Activated T-helper 1 cell treated with anti-CD3 and anti-CD28 coated beads, Interleukin-2, amount 50 U/mL, for 16 hours (primary cell): ENCODE measurements around the gene OXER1.
"Not testable (repeated sequence)": the region's sequence is repeated elsewhere in the genome, so short reads cannot be mapped to it uniquely, and the experiment has no call there.

Experiments used
- DNase-seq, 2 donors: peaks; one replicate each; pipeline ENCODE4 v3.0.0-alpha.2; 2020; ENCODE audit warnings: low read depth in 1 of 2, low spot score in 1 of 2

Gene OXER1

DNA sequence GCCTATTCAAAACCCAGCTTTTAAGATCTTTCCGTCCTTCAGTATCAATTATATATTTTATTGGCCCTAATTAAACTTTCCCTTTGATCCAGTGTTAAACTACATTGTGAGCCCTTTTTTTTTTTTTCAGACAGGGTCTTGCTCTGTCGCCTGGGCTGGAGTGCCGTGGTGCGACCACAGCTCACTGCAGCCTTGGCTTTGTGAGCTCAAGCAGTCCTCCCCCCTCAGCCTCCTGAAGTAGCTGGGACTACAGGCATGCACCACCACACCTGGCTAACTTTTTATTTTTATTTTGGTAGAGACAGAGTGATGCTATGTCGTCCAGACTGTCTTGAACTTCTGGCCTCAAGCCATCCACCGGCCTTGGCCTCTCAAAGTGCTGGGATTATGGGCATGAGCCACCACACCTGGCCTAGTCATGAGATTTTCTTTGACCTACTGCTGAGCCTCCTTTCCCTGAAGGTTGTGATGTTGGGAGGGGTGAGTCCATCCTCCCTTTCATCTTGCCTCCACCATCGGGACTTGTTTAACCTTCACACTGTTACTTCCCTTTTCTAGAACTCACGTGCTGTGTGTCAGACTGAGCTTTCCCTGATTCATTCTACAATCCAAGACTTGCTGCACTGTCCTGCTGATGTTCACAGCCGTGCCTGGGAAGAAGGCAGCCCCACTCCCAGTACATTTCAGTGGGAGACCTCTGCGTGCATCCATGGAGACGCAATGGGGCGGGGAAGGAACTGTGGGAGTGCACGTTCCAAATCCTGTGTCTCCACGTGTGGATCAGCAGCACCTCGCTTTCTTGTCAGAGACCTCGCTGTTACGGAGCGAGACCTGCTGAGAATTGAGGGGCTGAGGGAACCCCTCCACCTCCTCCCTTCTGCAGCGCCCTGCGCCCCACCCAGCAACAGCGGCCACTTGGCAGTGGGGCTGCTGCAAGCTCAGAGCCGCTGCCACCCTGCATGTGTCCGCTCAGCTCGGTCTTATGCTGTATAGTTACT is 10.8 kb downstream of the OXER1 start:
- no peak for DNase-seq

DNA sequence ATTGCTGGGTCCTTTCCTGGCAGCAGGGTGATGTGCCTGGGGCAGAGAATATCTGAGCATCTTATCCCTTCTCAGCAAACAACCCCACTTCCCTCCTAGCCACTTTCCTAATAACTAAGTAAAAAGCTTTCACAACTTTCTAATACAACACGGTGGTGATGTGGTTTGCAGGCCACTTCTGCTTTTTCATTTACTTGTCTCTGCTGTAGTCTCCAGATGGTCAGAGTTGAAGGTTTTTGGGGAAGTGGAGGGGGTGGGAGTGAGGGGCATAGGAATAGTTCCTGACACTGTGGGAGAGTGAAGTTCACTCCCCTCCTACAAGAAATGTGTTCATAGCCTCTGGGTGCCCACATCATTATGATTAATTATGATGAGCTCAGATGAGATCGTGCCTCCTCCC is 11.6 kb downstream of the OXER1 start:
- DNase-seq: no peak

DNA sequence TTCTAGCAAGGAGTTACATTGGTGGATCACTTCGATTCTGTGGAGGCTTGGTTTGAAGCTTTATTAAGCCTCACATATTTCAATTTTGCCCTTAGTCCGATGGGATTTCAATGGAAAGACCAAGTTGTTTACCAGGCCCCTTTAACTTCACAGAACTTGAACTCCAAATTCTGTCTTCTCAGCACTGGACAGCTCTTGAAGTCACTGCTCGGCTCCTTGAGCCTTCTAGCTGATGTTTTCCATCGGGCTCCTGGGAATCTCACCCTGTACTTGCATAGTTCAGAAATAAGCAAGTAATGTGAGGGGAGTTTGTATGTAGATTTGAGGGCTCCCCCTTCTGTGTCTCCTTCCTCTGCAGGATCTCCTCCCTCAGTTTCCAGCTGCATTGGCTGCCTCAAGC is 15.1 kb downstream of the OXER1 start:
- DNase-seq: no peak

DNA sequence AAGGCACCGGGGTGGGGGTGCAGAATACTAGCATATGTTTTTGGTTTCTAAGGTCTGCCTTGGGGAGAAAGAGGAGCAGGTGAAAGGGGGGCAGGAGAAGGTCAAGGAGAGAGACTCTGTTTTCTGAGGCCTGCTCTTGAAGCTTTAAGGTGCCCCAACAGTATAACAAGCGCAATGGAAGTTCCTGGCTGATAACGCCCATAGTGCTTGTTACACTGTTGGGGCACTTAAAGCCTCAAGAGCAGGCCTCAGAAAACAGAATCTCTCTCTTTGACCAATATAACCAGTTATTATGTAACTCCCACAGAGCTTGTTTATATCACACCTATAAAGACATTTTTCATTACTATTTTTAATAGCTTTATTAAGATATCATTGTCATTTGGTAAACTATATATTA is 16.5 kb downstream of the OXER1 start:
- no peak for DNase-seq

DNA sequence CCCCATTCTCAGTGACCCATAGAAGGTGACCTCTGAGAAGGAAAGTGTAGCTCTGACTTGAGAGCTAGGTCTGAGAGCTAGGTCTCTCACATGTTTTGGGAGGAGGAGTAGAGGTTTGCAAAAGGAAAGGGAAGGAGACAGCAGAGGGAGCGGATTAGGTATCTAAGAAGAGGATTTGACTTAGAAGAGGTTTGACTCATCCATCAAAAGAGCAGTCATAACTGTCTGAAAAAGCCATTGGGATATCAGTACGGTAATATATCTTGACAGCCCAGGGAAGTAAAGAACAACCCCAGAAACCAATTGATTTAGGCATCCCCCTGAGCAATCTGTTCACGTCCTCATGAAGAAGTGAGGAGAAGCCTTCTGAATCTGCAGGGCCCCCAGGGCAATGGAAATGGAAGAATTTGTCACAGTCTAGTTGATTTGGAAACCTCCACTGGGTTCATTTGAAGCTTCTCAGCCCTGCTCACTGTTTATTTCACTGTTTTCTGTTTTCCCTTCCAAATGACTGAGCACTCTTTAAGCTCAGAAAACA is 19.3 kb downstream of the OXER1 start:
- DNase-seq: no peak

DNA sequence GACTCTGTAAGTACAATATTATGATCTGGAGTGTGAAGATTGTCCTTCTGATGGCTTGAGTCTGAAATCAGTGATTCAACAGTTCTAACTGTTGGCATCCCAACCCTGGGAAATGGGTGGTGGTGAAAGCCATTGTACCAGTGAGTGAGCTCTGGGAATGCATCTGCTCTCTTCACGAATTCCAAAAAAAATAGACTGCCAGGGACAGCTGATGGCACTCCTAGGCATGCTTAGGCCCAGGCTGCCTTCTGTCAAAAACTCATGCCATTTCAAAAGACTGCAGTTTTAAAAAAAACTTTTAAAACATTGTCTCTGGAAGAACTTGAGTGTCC is 20.3 kb downstream of the OXER1 start:
- DNase-seq: no peak

DNA sequence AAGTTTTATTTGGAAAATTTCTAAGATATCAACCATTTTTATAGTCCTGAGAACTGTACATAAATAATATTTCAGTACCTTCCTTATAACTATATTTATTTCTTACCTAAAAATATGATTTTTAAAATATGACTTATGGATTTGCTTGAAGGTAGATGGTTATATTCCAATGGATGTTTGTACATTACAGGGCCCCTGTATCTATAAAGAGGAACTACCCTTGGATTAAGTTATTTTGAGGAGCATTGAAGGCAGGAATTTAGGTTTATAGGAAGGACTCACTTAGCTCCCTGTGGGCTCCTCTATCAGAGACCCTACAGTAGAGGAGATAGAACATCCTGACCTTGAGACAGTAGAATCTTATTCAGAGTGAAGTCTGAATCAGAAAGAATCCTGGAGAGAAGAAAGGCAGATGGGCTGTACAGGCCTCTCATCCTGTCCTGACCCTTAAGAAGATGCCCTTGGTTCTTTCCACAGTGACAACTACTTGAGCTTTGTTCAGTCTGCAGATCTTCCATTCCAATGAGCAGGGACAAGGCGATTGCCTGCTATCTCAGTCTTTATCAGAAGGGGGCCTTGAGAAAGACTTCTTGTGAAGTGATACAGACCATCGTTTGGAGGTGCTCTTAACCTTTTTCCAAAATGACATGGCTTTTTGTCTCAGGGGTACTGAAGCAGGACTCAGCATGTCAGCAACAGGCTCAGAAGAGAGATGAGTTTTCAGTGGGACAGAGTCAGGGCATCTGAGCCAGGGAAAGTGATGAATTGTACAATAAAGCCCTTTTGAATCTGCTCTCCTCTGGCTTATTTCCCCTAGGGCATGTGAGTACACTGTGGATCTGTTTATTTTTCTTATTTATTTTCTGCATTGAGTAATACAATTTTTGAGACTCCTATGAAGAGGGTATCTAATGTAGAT is 20.9 kb downstream of the OXER1 start:
- DNase-seq: no peak

DNA sequence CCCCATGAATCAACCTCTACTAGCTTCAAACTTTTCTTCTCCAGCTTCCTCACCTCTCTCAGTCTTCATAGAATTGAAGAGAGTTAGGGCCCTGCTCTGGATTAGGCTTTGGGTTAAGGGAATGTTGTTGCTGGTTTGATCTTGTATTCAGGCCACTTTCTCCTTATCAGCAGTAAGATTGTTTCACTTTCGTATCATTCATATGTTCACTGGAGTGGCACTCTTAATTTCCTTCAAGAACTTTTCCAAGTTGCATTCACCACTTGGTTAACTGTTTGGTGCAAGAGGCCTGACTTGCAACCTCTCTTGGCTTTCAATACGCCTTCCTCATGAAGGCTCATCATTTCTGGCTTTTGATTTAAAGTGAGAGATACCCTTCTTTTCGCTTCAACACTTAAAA is 22.8 kb downstream of the OXER1 start:
- no peak for DNase-seq

DNA sequence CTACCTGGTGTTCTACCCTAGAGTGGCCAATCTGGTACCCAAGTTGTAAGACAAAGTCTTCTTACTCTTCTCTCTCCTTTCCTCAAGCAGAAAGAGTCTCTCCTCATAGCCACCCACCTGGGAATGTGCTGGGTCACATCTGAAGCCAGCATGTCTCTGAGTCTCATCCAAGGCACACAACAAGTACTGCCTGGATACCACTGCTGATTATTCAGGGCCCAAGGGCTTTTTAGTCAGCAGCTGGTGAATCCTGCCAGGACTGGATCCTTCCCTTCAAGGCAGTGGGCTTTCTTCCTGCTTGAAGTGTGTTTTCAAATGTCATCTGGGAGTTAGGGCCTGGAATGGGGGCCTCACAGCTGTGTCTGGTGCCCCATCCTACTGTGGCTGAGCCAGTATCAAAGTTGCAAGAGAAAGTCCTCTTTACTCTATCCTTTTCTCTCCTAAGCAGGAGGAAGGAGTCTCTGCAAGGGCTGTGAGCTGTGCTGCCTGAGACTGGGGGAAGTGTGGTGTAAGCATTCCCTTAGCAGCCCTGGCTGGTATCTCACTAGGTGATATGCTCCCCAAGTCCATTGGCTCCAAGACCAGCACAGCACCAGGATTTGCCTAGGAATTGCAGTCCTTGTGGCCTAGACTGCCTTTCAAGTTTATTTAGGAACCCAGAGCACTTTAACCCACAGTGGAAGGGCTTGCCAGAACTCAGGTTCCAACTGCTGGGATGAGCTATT is 27.2 kb downstream of the OXER1 start:
- no peak for DNase-seq

DNA sequence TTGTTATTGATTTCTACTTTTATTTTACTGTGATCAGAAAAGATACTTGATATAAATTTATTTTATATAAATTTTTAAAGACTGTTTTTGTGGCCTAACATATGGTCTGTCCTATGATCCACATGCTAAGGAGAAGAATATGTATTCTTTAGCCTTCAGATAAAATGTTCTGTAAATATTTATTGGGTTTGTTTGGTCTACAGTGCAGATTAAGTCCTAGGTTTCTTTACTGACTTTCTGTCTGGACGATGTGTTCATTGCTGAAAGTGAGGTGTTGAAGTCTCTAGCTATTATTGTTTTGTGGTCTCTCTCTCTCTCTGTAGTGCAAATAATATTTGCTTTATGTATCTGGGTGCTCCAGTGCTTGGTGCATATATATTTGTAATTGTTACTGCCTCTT is 30.1 kb downstream of the OXER1 start:
- no peak for DNase-seq

DNA sequence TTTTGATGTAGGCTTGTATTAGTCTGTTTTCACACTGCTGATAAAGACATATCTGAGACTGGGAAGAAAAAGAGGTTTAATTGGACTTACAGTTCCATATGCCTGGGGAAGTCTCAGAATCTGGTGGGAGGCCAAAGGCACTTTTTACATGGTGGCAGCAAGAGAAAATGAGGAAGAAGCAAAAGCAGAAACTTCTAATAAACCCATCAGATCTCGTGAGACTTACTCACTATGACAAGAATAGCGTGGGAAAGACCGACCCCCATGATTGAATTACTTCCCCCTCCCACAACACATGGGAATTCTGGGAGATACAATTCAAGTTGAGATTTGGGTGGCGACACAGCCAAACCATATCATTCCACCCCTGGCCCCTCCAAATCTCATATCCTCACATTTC is 32.6 kb downstream of the OXER1 start:
- not testable (repeated sequence) for DNase-seq

DNA sequence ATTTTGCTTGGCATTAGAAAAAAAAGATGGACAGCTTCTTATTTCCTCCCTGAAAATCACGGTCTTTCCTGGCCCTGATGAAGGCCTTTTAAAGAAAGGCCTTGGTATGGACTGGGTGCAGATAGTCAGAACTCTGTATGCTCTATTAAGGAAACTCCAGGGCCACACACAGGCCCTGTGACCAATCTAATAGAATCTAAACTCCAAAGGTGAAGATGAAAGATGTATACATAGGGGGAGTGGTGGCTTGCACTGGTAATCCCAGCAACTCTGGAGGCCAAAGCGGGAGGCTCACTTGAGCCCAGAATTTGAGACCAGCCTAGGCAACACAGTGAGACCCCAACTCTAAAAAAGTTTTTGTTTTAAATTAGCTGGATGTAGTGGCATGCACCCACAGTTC is 37.3 kb downstream of the OXER1 start:
- no peak for DNase-seq

DNA sequence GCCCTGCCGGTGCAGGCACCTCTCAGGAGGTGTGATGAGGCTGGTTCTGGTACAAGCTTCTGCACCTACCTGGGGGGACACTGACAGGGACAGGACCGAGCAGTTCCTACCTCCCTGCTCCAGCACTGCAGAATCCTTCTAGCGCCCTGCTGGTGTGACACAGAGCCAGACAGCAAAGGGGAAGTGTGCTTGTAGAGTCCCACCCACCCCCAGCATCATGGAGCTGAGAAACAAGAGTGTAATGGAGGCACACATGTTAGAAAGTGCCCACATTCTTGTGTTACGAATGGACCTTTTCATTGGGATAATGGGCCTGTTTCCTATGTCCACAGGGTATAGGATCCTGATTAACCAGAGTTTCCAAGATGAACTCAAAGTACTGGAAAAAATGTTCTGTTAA is 38.3 kb downstream of the OXER1 start:
- DNase-seq: no peak

DNA sequence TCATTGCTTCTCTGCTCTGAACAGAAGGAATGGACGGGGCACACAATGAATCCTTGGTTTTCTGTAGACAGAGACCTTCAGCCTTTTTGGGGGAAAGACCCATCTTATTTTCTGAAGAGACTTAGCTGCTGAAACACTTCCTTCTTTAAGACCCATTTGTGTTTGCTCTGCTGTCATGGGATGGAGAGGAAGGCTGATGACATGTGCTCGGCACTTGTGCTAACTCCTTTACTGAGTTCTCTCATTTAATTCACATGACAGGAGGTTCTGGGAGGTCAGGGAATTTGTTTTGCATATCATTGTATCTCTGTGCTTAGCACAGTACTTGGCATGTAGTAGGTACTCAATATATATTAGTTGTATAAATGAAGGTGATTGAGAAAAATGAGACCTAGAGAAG is 39.0 kb downstream of the OXER1 start:
- DNase-seq: no peak

DNA sequence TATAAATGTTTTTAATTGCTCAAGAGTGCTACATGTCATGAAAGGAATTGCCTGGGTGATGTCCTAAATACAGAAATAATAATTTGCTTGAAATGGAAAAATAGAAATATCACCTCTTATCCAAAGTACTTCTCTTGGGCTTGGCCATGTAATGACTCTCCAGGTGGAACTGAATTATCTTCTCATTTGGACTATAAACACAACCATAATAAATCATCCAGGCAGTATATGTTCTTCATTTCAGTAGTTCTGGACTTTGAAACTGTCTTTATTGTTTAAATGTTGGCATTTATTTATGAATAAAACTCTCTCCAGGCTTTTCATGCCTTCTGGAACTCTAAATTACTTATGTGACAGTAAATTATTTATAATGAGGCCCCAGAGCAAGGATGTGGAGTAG is 40.5 kb downstream of the OXER1 start:
- DNase-seq: no peak

DNA sequence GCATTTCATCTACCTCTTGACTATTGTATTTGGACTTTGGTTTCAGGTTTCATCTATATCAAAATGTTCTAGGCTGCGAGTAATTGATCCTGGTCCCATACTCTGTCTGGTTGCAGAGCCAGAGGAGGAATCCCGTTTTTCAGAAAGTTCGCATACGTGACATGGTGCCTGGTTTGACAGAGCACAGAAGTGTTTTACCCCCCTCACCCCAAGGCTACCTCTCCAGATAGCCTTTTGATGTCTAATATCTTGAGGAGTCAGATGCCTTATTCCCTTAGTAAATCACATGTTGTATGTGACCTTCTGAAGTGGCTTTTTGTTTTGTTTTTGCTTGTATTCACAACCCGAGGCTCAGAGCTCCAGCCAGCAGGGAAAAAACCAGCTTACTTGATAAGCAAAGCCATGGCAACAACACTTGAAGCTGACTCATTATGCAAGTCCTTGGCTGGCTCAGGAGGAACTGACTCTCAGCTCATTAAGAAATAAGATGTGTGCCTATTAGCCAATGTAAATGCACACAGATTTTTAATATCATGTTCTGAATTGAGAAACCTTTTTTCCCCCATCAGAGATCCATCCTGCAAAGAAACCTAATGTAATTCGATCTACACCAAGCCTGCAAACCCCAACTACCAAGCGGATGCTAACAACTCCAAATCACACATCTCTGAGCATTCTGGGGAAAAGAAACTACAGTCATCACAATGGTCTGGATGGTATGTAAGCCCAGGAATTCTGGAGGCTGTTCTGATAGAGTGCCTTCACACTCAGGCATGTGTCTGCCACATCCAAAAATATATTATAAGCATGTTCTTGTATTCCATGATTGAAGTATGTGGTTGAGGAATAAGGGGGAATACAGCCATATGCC is 41.4 kb downstream of the OXER1 start:
- no peak for DNase-seq

DNA sequence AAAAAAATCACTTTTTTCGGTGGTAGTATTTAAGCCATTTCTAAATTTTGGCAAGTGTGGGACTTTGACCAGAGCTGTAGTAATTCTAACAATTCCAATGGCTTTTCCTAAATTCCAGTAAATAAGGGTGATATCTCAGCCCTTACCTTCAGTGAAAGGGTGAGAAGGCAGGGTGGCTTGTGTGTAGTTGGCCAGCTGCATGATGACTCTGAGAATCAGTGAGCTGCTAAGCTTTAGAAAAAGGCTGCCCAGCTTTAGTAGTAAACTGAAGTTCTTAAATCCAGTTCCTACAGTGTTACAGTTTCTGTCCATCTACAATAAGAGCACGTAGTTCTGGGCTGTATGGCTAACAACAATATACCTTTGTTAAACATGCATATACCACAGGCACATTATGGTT is 42.0 kb downstream of the OXER1 start:
- DNase-seq: no peak

DNA sequence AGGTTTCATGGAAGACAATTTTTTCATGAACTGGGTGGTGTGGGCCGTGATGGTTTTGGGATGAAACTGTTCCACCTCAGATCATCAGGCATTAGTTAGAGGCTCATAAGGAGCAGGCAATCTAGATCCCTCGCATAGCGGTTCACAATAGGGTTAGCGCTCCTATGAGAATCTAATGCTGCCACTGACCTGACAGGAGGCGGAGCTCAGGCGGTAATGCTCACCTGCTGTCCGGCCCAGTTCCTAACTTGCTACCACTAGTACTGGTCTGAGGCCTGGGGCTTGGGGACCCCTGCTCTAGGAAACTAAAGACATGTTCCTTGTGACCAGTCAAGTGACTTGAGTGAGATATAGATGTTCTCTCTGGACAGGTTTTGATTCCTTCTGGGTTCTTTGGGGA is 49.2 kb downstream of the OXER1 start:
- DNase-seq: no peak

DNA sequence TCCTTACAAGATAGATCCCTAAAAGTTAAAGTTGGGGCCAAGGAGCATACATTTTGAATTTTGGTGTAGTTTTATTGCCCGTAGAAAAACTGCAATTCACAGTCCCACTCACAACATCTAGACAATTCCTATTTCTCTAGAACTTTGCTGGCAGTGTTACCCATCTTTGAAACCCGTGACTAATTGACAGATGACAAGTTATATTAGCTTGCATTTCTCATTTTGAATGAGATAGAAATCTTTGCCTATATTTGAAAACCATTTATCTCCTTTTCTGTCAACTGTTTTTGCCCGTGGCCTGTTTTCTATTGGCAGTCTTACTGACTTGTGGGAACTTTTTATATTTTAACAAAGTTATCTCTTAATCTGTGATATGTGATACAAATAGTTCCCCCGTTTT is 50.0 kb downstream of the OXER1 start:
- no peak for DNase-seq

DNA sequence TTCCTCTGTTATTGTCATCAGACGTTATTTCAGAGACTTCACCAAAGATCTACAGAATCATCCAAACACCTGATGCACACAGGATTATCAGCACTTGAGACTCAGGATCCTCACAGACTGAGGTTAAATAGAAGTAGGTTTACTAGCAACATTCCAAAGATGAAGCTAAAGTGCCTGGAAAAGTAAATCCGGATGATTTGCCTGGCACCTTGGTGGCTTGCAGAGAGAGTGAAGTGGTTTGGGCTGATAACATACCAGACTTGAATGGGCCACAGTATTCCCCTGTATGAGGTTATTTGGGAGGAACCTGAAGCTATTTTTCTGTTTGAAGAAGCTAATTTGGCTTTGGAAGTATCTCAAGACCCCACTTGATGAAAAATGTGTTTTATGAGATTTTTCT is 51.0 kb downstream of the OXER1 start:
- DNase-seq: no peak
